H54 (cell line): ENCODE results near the gene C9orf50.
A peak's percentile ranks its signal among the peaks of the same experiment; 100 is the strongest.
"Not testable (repeated sequence)": the region's sequence is repeated elsewhere in the genome, so short reads cannot be mapped to it uniquely, and the experiment has no call there.

ENCODE experiments used
- DNase-seq: peaks from one replicate; pipeline ENCODE4 v3.0.0; 2011; ENCODE audit warnings: low spot score, mixed read lengths; ENCODE audit not compliant: insufficient read length
- FAIRE-seq: peaks from 3 replicates; lab custom pipeline; 2011; peaks lifted over from hg19 to GRCh38; lab: Jason Lieb, UNC
- POLR2A ChIP-seq: IDR thresholded peaks from 2 replicates; pipeline ENCODE4 v1.6.1; 2011; ENCODE audit warnings: low read depth, mild to moderate bottlenecking, low read length

C9orf50 gene

GRCh38 chr9:129620669-129621295, at the start of gene C9orf50:
Gene C9orf50, minus strand, starts transcription at chr9:129621101. Its CDS starts 527 bp downstream, at chr9:129620574.
- no peak for TF ChIP-seq POLR2A
- FAIRE-seq (no peak), DNase-seq (no peak)

- FAIRE-seq, result no peak
- DNase-seq, result no peak
- no peak for TF ChIP-seq POLR2A
Observed at GRCh38 chr9:129669946-129670345, 49.0 kb upstream of the C9orf50 start.

- TF ChIP-seq POLR2A, result no peak
- FAIRE-seq (no peak), DNase-seq (peak; percentile 44)
Observed at GRCh38 chr9:129669141-129669718, 48.3 kb upstream of the C9orf50 start.

GRCh38 chr9:129667850-129668249, 46.9 kb upstream of the C9orf50 start:
- no peak for FAIRE-seq
- DNase-seq, result no peak
- no peak for TF ChIP-seq POLR2A

GRCh38 chr9:129667378-129667777, 46.5 kb upstream of the C9orf50 start:
- no peak for TF ChIP-seq POLR2A
- FAIRE-seq (no peak), DNase-seq (no peak)

- TF ChIP-seq POLR2A, result no peak
- no peak for DNase-seq
- no peak for FAIRE-seq
Observed at GRCh38 chr9:129666575-129666974, 45.7 kb upstream of the C9orf50 start.

GRCh38 chr9:129665814-129666520, 45.1 kb upstream of the C9orf50 start:
- TF ChIP-seq POLR2A, result no peak
- FAIRE-seq (no peak), DNase-seq (no peak)

- no peak for FAIRE-seq
- DNase-seq, result no peak
Observed at GRCh38 chr9:129665389-129665775, 44.5 kb upstream of the C9orf50 start, which contains the start of gene PRRX2. Gene PRRX2, plus strand, starts transcription at chr9:129665647. Its CDS starts 221 bp downstream, at chr9:129665868.

GRCh38 chr9:129664746-129665388, 44.0 kb upstream of the C9orf50 start:
- no peak for TF ChIP-seq POLR2A
- FAIRE-seq (no peak), DNase-seq (no peak)

More at GRCh38 chr9:129665389-129665775, 44.5 kb upstream of the C9orf50 start, which contains the start of gene PRRX2:
- no peak for TF ChIP-seq POLR2A

- DNase-seq, FAIRE-seq: not testable (repeated sequence)
Observed at GRCh38 chr9:129662239-129662638, 41.3 kb upstream of the C9orf50 start.

- no peak for TF ChIP-seq POLR2A
- DNase-seq, result no peak
- no peak for FAIRE-seq
Observed at GRCh38 chr9:129661029-129661428, 40.1 kb upstream of the C9orf50 start.

GRCh38 chr9:129656795-129657390, 36.0 kb upstream of the C9orf50 start:
- FAIRE-seq (no peak), DNase-seq (peak; percentile 55)
- TF ChIP-seq POLR2A, result no peak

- DNase-seq, result no peak
- FAIRE-seq, result no peak
- TF ChIP-seq POLR2A, result no peak
Observed at GRCh38 chr9:129655696-129656095, 34.8 kb upstream of the C9orf50 start.
